SK-N-SH (cell line): ENCODE measurements around the gene MACROD1. TPM values are rescaled to one million over a fixed set of nuclear protein-coding genes. Genes with fewer than 3 reads are reported as not detected.

Source experiments
- CTCF ChIA-PET: fragments of 300-600, 350-600 bp; formaldehyde crosslinking; extraction: SDS; loops from one replicate; lab custom pipeline; 2021; lab: Yijun Ruan, JAX
- POLR2A ChIA-PET: fragments of 350-600 bp; sonication (Branson Sonifier 250); formaldehyde crosslinking; extraction: SDS; loops from one replicate; lab custom pipeline; 2020; ENCODE audit warnings: antibody characterized with exemption, inconsistent platforms; lab: Yijun Ruan, JAX
- DNase-seq: peaks from one replicate; pipeline ENCODE4 v3.0.0; 2012
- H2AFZ ChIP-seq: fragments of 200-600 bp; sonication (generic); 2 replicates; pipeline ENCODE4 v1.8.1; 2016; ENCODE audit warnings: antibody characterized with exemption, mild to moderate bottlenecking, low read depth
- H3F3A ChIP-seq: fragments of 200-600 bp; sonication (generic); replicated peaks from 2 replicates; pipeline ENCODE3; 2016; ENCODE audit warnings: antibody characterized with exemption, mild to moderate bottlenecking; ENCODE audit not compliant: insufficient read depth
- H3K27ac ChIP-seq, 2 experiments: fragments of 200-500 bp in 1 of 2; fragments of 200-600 bp in 1 of 2; sonication (Bioruptor generic) in 1 of 2; sonication (generic), shearing (Covaris generic) in 1 of 2; 2 replicates each; pipeline versions ENCODE4 v1.5.1 to v1.6.1; 2014 to 2016; ENCODE audit warnings: low read depth in 2 of 2, inconsistent platforms in 1 of 2, low read length in 1 of 2, mild to moderate bottlenecking in 1 of 2, mixed read lengths in 1 of 2
- H3K27me3 ChIP-seq: fragments of 200-600 bp; sonication (generic), shearing (Covaris generic); 2 replicates; pipeline ENCODE4 v1.6.1; 2016; ENCODE audit warnings: mixed run types; ENCODE audit not compliant: insufficient read depth
- H3K36me3 ChIP-seq, 2 experiments: fragments of 200-500 bp in 1 of 2; fragments of 200-600 bp in 1 of 2; sonication (Bioruptor generic) in 1 of 2; sonication (generic) in 1 of 2; replicated peaks in 1 of 2; 2 replicates each; pipeline versions ENCODE3 to v1.5.1; 2014 to 2016; ENCODE audit warnings: low read length in 1 of 2, mild to moderate bottlenecking in 1 of 2; ENCODE audit not compliant: insufficient read depth in 2 of 2, control insufficient read depth in 1 of 2
- H3K4me1 ChIP-seq, 2 experiments: fragments of 200-500 bp in 1 of 2; fragments of 200-600 bp in 1 of 2; sonication (Bioruptor generic) in 1 of 2; sonication (generic), shearing (Covaris generic) in 1 of 2; 2 replicates each; pipeline versions ENCODE4 v1.5.1 to v1.6.1; 2014 to 2016; ENCODE audit warnings: low read depth in 1 of 2, low read length in 1 of 2, mixed run types in 1 of 2; ENCODE audit not compliant: insufficient read depth in 2 of 2, control insufficient read depth in 1 of 2
- H3K4me2 ChIP-seq: fragments of 200-600 bp; sonication (generic), shearing (Covaris generic); 2 replicates; pipeline ENCODE4 v1.6.1; 2017; ENCODE audit warnings: mixed run types
- H3K4me3 ChIP-seq, 2 experiments: fragments of 200-500 bp in 1 of 2; fragments of 200-600 bp in 1 of 2; sonication (Bioruptor generic) in 1 of 2; sonication (generic), shearing (Covaris generic) in 1 of 2; 2 replicates each; pipeline versions ENCODE4 v1.5.1 to v1.8.1; 2014 to 2016; ENCODE audit warnings: low read depth in 2 of 2, inconsistent platforms in 1 of 2, low read length in 1 of 2, mild to moderate bottlenecking in 1 of 2, mixed read lengths in 1 of 2, moderate library complexity in 1 of 2
- H3K79me2 ChIP-seq: fragments of 200-600 bp; sonication (generic); 2 replicates; pipeline ENCODE4 v1.8.1; 2017; ENCODE audit warnings: mild to moderate bottlenecking; ENCODE audit not compliant: insufficient read depth
- H3K9ac ChIP-seq: fragments of 200-600 bp; sonication (generic); 2 replicates; pipeline ENCODE4 v1.6.1; 2017; ENCODE audit warnings: mixed run types
- H3K9me2 ChIP-seq: fragments of 200-600 bp; sonication (generic); 2 replicates; pipeline ENCODE4 v1.6.1; 2017; ENCODE audit warnings: mixed run types
- H3K9me3 ChIP-seq: fragments of 200-600 bp; sonication (generic); 2 replicates; pipeline ENCODE4 v1.6.1; 2017; ENCODE audit warnings: mixed run types, mild to moderate bottlenecking, moderate library complexity
- H4K20me1 ChIP-seq: fragments of 200-600 bp; sonication (generic); 2 replicates; pipeline ENCODE4 v1.6.1; 2017; ENCODE audit warnings: mild to moderate bottlenecking, mixed run types; ENCODE audit not compliant: insufficient read depth
- ELF1 ChIP-seq: IDR thresholded peaks from 2 replicates; pipeline ENCODE4 v1.4.0; 2012
- GATA2 ChIP-seq: sonication (generic); formaldehyde crosslinking; IDR thresholded peaks from 2 replicates; pipeline ENCODE4 v1.5.0; 2020; ENCODE audit warnings: mild to moderate bottlenecking, missing genetic modification reagents
- IRF3 ChIP-seq: fragments of 150-350 bp; IDR thresholded peaks from 2 replicates; pipeline ENCODE4 v1.6.1; 2016; ENCODE audit warnings: mild to moderate bottlenecking, low read depth, low read length
- JUND ChIP-seq: IDR thresholded peaks from 2 replicates; pipeline ENCODE4 v1.4.0; 2012
- MEF2A ChIP-seq: IDR thresholded peaks from 2 replicates; pipeline ENCODE4 v1.4.0; 2012; ENCODE audit warnings: low read depth, borderline replicate concordance
- MXI1 ChIP-seq: IDR thresholded peaks from 2 replicates; pipeline ENCODE4 v1.6.1; 2012; ENCODE audit warnings: mild to moderate bottlenecking, low read depth, low read length, improper control_type of control experiment
- RAD21 ChIP-seq: IDR thresholded peaks from 2 replicates; pipeline ENCODE4 v1.6.1; 2012; ENCODE audit warnings: mild to moderate bottlenecking, low read length
- RFX5 ChIP-seq: IDR thresholded peaks from 2 replicates; pipeline ENCODE4 v1.6.1; 2012; ENCODE audit warnings: mild to moderate bottlenecking, improper control_type of control experiment, low read length
- RXRA ChIP-seq: IDR thresholded peaks from 2 replicates; pipeline ENCODE4 v1.4.0; 2012; ENCODE audit warnings: low read depth, mild to moderate bottlenecking, borderline replicate concordance
- SIN3A ChIP-seq: IDR thresholded peaks from 2 replicates; pipeline ENCODE4 v1.6.1; 2012; ENCODE audit warnings: low read depth, mild to moderate bottlenecking, low read length, moderate library complexity, borderline replicate concordance
- SMC3 ChIP-seq: IDR thresholded peaks from 2 replicates; pipeline ENCODE4 v1.6.1; 2012; ENCODE audit warnings: low read depth, low read length, improper control_type of control experiment
- TCF12 ChIP-seq: IDR thresholded peaks from 2 replicates; pipeline ENCODE4 v1.4.0; 2012
- TEAD4 ChIP-seq: IDR thresholded peaks from 2 replicates; pipeline ENCODE4 v1.4.0; 2012; ENCODE audit warnings: mild to moderate bottlenecking, borderline replicate concordance; ENCODE audit not compliant: insufficient read depth
- USF1 ChIP-seq: IDR thresholded peaks from 2 replicates; pipeline ENCODE4 v1.4.0; 2012; ENCODE audit warnings: low read depth, borderline replicate concordance
- WGBS: methylation state at CpG from one replicate; pipeline ENCODE4 v1.1.6; 2017; ENCODE audit warnings: low lambda C conversion rate; 5-methylcytosine and 5-hydroxymethylcytosine counted together
- polyA plus RNA-seq, 3 experiments: library from polyadenylated mRNA; depleted of rRNA; stranded (reverse); fragments of >200 nt; gene quantifications; 2 replicates each; pipeline ENCODE4 v1.2.3, GENCODE V29; 2012

Gene MACROD1
- polyA plus RNA-seq, 1 of the 3 experiments (the other 2 are of a cell fraction): 49.1 TPM

GRCh38 chr11:64014356-64014755 is 151.6 kb downstream of the MACROD1 start (continued):
- no peak for TF ChIP-seq SMC3

- no peaks in the 10 kb centered on the region for H3K9me3 ChIP-seq
- no peaks in the 10 kb centered on the region for H3K27me3 ChIP-seq
- no peaks in the 10 kb centered on the region for H3F3A ChIP-seq
- H3K9me2 ChIP-seq: no peaks in the 10 kb centered on the region
- ChIA-PET CTCF (no interaction called here), POLR2A (no interaction called here)
- WGBS: 96% methylated on average over 16 of the region's 16 CpGs
- no peaks in the 10 kb centered on the region for H3K36me3 ChIP-seq
- H3K4me2 ChIP-seq: no peak overlapping the region
- no peak overlapping the region for H3K27ac ChIP-seq
- H3K9ac ChIP-seq: no peak overlapping the region
- H4K20me1 ChIP-seq: peaks cover 5% of the 10 kb centered on the region; the same call in 1 of the 2 replicates
- no peaks in the 10 kb centered on the region for H3K79me2 ChIP-seq
- no peak overlapping the region for H2AFZ ChIP-seq
- DNase-seq: no peak
- TF ChIP-seq USF1 (no peak), RAD21 (no peak), TEAD4 (no peak), JUND (no peak), ELF1 (no peak), SIN3A (no peak), MXI1 (no peak), IRF3 (no peak), TCF12 (no peak), MEF2A (no peak)
- no peak overlapping the region for H3K4me3 ChIP-seq
- peaks cover 0 to 21% of the 10 kb centered on the region in 2 experiments; a peak in 1 of 4 replicates for H3K4me1 ChIP-seq
These were observed 152.6 kb downstream of the MACROD1 start for GRCh38 chr11:64013141-64013896.

- peaks cover 0 to 17% of the 10 kb centered on the region in 2 experiments; a peak in 2 of 4 replicates for H3K4me1 ChIP-seq
- no peak overlapping the region for H2AFZ ChIP-seq
- 91% methylated on average over 8 of the region's 8 CpGs for WGBS
- H3K4me2 ChIP-seq: no peak overlapping the region
- H3K79me2 ChIP-seq: no peaks in the 10 kb centered on the region
- DNase-seq: no peak
- TF ChIP-seq RXRA: no peak
- TF ChIP-seq TCF12: no peak
- TF ChIP-seq GATA2 (CRISPR knock-in tag): no peak
- no peak for TF ChIP-seq ELF1
- TF ChIP-seq RFX5: no peak
- no peaks in the 10 kb centered on the region for H3F3A ChIP-seq
- CTCF ChIA-PET: no interaction called here
- POLR2A ChIA-PET: no interaction called here
- H3K4me3 ChIP-seq: no peak overlapping the region
- no peak overlapping the region for H3K27ac ChIP-seq
- no peaks in the 10 kb centered on the region for H4K20me1 ChIP-seq
- H3K27me3 ChIP-seq: no peaks in the 10 kb centered on the region
- H3K9me3 ChIP-seq: no peaks in the 10 kb centered on the region
- H3K36me3 ChIP-seq: peaks cover 0 to 3% of the 10 kb centered on the region in 2 experiments
- no peaks in the 10 kb centered on the region for H3K9me2 ChIP-seq
- no peak overlapping the region for H3K9ac ChIP-seq
These were observed 154.5 kb downstream of the MACROD1 start for GRCh38 chr11:64011371-64011770.
